HG02610 (cell line): ENCODE measurements around the gene ZFAND6.
A peak's percentile ranks its signal among the peaks of the same experiment; 100 is the strongest.
"Not testable (repeated sequence)": the region's sequence is repeated elsewhere in the genome, so short reads cannot be mapped to it uniquely, and the experiment has no call there.

Experiments used
- ATAC-seq: cut with Tn5 transposase; IDR thresholded peaks from one replicate; pipeline ENCODE4 v1.9.1; 2021; ENCODE audit warnings: mild to moderate bottlenecking, moderate library complexity; ENCODE audit not compliant: unreplicated experiment

ZFAND6 gene

DNA sequence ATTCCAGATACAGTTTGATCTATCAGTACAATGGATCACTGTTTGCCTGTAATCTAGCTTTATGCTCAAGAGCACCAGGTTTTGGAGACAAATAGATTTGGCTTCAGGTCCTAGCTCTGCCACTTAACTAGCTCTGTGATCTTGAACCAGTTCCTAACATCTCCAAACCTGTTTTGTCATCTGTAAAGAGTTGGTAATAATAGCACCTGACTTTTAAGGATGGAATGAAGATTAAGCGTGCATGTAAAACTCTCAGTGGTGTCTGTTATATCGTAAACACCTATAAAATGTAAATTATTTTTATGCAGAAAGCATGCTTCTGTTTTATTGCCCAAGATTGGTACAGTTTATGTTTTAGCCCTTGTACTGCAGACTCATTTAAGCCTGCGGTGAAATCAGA, 36.5 kb downstream of the ZFAND6 start:
- ATAC-seq: no peak

DNA sequence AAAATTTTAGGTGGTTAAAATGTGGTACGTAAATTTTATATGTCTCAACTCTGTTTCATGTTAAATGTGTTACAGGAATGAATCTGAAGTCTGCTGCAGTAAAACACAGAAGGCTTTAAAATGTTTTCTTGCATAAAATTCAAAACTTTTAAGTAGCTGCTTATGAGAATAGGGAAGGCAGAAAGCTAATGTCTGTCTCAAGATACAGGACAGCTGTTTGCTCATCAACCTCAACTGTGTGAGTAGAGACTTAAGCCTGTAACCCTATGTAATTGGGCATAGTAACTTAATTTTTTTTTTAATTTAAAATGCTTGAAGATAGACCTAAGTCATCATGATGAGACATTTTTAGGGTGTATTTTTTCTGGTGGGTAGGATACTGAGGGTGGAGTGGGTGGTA, 38.9 kb downstream of the ZFAND6 start:
- ATAC-seq: no peak

DNA sequence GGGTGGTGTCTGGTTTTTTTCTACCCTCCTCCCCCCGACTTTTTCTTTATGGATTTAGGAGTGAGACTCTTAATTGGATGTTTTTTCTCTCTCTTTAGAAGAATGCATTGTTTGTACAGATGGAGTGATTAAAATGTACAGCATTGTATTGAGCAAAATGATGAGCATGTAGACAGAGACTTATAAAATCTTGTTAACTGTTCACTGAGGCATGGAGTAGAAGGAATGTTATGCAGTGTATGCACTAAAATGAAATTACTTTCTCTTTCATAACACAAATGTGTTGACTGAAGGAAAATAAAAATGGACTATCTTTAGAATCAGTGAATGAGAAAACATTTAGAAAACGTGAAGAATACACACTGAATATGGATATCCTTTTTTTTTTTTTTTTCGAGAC, 39.8 kb downstream of the ZFAND6 start:
- peak; percentile 51 for ATAC-seq

DNA sequence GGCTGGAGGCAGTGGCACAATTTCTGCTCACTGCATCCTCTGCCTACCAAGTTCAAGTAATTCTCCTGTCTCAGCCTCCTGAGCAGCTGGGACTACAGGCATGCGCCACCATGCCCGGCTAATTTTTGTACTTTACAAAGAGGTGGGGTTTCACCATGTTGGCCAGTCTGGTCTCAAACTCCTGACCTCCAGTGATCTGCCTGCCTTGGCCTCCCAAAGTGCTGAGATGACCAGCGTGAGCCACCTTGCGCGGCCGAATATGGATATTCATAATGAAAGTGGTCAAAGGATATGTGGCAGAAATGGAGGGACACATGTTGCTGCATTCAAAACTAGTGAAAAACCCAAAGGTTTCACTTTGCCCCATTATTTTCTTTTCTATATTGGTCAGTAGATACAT, 40.2 kb downstream of the ZFAND6 start:
- peak; percentile 63 for ATAC-seq

DNA sequence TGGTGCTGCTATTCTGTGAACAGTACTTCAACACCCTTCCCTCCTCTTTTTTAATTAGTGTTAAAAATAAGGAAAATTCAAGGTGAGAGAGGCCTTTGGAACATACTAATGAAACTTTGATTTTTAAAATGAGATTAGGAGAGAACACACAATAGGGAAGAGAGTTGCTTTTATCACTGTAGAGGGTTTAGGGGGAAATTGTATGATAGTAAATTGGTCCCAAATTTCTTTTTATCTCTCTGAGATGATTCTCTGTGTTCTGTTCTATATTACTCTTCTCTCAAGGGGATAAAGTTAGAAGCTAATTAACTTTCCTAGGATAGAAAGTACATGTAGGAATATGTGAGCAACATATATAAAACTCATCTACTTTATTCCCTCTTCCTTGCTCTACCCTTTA, 40.8 kb downstream of the ZFAND6 start:
- ATAC-seq: no peak

DNA sequence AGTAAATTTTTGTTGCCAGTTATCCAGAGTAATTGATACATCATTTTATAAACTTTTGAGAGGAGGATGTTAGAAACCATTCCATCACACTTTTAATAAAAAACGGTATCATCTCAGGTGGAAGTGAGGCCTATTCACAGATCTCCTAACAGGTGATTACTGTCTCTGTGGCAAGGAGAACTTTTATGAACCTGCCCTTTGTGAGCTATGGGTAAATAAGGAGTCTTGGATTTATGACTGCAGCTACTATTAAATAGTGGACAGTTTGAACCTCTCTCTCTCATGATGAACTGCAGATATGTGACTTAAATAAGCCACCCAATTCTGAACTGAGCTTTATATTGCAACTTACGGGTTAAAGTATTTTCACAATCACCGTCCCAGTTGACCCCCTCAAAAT, 45.7 kb downstream of the ZFAND6 start:
- no peak for ATAC-seq

DNA sequence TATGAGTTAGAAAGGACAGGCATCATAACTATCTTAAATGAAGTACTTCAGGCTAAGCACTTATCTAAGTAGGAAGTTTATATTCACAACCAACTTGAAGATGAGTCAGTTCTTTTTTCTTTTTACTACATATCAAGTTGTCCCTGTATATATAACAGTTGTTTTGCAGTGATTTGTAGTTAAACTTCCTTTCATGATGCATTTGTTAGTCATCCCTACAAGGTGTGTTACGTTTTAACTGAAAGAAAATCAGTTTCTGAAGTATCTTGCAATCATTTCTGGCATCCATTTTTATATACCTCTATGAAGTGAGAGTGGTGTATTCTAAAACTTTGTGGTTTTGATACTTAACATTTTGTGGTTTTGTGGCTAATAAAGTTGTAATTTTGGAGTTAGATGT, 46.1 kb downstream of the ZFAND6 start:
- ATAC-seq: no peak

DNA sequence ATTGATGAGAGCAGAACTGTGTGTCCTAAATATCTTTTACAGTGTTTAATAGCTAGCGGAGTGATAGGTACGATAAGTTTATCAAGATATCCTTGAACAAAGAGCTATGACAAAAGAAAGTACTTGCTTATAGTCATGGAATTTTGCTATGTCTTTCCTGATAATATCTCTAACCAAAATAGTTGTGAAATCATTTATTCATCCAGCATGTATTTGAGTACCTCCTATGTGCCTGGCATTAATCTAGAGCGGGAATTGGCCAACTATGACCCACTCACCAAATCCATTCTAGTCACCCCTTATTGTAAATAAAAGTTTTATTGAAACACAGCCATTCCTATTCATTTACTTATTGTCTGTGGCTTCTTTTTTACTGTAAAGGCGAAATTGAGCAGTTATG, 46.6 kb downstream of the ZFAND6 start:
- ATAC-seq: no peak

DNA sequence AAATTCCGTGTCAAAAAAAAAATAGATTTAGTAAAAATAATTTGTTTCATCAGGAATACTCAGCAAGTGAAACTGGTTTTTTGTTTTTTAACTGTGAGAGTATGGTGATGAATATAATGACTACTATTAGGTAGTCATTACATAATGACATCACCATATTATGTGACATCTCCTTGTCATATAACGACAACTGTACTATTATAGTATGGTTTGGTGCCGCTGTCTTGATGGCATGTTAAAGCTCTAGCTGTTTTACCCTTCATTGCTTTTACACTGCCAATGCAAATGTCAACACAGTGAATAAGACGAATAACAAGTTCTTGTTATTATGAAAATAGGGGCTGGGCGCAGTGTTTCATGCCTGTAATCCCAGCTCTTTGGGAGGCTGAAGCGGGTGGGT, 47.7 kb downstream of the ZFAND6 start:
- ATAC-seq: no peak

DNA sequence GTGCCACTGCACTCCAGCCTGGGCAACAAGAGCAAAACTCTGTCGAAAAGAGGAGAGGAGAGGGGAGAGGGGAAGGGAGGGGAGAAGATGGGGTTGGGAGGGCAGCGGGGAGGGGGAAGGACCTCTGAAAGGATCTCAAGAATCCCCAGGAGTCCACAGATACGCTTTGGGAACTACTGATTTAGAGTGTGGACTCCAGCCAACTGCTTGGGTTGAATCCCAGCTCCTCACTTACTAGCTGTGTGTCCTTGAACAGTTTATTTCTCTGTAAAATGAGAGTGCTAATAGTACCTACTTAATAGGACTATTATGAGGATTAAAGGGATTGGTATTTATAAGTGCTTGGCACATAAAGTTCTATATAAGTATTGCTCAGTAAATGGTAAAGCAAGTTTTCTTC, 48.3 kb downstream of the ZFAND6 start:
- ATAC-seq: no peak

DNA sequence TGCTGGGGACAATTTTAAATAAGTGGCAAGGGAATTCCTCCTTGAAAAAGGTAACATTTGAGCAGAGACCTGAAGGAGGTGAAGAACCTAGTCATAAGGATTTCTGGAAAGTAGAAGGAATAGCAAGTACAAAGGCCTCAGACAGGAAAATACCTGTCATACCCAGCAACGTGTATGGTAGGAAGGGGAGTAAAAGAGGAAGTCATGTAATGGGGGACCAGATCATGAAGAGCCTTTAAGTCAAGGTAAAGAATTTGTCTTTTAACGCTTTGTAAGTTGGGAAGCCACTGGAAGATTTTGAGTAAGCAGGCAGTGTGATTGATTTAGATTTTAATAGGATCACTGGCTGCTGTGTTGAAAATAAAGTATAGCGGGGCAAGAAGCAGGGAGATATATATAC, 49.9 kb downstream of the ZFAND6 start:
- ATAC-seq: no peak

DNA sequence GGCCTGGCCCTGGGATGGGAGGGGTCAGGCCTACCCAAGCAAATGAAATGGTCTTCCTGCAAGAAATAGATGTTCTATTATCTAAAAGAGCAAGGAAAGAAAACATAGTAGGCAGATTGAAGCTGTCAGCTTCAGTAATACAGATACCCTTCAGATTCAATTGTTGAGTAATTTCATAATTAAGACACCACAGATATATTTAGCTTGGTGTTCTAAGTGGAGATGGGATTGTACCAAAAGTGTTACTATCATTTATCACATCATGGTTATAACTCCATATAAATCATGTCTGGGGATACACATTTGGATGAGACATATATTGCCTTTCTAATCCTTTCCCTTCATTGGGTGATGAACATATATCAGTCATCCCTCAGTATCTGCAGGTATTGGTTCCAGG, 51.4 kb downstream of the ZFAND6 start:
- no peak for ATAC-seq

DNA sequence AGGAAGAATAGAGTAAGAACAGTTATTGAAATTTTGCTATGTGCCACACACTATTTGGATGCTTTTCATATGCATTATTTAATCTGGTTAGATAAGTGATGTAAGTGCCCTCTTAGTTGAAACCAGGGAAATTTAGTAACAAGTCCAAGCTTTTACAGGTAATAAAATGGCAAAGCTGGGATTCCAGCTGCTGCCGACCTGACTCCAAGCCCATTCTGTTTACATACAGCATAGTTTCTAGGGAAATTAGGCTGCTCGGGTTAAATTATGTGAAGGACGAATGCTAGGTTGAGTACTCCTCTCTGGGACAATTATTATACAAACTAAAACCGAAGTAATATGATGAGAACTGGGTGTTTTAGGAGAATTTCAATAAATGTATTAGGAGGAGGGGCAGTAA, 54.6 kb downstream of the ZFAND6 start:
- ATAC-seq: no peak

DNA sequence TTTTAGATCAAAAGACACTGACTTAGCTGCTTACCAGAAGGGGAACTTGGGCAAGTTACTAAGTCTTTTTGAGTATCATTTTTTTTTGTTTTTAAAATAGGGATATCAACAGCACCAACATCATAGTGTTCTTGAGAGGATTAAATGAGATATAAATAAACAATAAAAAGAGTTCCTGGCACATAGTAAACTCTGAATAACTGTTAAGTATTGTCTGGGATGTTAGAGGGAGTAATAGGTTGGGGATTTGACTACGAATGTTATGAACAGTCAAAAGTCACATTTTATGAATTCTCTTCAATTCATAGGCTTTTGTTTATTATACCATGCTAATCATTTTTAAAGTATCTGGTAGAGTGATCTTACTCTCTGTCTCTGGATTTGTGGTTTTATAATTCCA, 55.5 kb downstream of the ZFAND6 start:
- no peak for ATAC-seq

DNA sequence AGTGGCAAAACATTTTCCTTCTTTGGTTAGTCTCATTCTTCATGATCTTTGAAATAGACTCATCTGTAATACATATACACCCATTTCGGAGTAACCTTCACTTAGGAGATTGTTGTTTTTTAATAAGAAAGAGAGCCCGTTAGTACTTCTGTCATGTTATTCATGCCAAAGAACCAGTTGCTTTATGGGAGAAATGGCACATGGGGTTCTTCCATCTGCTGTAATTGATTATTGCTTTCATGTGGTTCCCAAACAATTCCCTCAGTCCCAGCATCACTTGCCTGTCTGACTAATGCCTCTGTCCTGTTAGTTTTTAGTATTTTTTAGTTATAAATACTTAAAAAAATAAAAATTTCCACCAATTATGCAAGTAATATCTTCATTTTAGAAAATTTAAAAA, 59.5 kb downstream of the ZFAND6 start:
- no peak for ATAC-seq

DNA sequence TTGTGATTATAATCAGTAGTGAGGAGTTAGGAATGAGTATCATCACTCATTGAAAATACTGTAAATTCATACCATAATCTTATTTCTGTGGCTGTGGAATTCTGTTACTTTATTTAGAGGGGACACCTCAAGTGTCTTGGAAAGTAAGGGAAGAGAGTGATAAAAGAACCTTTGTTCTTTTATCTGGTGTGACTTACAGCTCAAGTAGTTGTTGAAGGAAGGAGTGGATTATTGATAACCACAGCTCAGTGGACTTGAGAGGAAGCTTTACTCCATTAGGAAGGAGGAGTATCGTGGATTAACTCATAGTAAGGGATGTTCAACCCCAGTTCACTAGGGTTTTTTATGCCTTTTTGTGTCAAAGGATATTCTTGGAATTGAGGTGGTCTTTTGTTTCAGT, 61.2 kb downstream of the ZFAND6 start:
- ATAC-seq: no peak

DNA sequence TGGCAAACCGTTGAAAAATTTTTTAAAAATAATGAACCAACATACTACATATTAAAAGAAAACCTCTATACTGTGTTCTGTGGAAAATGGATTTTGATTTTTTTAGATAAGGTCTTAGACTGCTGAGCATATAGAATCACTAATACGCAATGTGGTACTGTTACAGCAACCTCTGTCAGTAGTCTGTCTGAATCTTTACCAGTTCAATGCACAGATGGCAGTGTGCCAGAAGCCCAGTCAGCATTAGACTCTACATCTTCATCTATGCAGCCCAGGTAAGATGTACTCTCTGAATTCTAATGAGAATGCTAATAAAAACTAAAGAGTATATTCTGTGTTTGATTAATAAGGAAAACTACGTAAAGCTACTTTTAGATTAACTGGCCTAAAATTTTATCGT, 62.1 kb downstream of the ZFAND6 start:
- no peak for ATAC-seq

DNA sequence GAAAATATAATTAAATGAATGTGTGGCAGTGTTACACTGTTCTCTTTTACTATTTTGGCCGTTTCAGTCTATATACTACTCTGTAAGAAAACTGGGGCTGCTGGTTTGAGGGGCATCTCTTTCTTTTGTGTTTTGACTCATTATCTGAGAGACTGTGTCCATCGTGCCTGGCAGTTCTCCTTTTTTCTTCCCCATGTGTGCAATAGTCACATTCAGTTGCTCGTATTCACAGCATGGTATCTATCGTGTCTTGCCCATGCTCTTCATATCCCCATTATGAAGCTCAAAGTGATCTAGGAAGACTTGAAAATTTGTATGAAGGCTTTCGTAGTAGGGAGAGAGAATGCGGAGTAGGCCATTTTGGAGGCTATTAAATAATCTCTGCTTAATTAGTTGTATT, 63.6 kb downstream of the ZFAND6 start:
- ATAC-seq: no peak

DNA sequence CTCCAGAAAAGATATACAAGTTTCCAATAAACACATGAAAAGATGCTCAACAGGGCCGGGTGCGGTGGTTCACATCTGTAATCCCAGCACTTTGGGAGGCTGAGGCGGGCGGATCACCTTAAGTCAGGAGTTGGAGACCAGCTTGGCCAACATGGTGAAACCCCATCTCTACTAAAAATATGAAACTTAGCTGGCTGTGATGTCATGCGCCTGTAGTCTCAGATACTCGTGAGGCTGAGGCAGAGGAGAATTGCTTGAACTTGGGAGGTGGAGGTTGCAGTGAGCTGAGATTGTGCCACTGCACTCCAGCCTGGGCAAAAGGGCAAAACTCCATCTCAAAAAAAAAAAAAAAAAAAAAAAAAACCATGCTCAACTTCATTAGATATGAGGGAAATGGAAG, 67.8 kb downstream of the ZFAND6 start:
- ATAC-seq: not testable (repeated sequence)

DNA sequence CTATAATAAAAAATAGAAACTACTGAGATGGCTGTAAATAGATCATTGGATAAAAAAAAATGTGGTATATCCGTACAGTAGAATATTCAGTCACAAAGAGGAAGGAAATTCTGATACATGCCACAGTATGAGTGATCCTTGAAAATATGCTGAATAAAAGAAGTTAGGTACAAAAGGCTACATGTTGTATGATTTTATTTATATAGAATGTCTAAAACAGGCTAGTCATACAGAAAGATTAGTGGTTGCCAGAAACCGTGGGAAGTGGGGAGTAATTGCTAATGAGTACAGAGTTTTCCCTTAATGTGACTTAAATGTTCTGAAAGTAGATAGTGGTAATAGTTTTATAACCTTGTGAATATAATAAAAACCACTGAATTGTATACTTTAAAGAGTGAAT, 68.4 kb downstream of the ZFAND6 start:
- ATAC-seq: no peak

DNA sequence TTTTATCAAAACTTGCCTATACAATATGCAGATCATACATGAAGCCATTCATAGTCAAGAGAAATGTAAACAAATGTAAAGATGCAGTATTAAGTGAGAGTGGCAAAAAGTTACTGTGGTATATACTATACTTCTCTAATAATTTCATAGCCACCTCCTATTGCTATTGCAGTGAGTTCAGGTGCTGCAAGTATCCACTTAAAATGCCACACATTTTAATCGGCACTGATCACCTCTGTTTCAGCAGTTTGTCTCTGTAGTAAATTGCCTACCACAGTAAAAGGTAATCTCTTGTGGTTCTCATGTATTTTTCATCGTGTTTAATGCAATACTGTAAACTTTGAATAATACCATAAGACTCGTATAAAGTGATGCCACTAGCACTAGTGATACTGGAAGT, 72.9 kb downstream of the ZFAND6 start:
- no peak for ATAC-seq

DNA sequence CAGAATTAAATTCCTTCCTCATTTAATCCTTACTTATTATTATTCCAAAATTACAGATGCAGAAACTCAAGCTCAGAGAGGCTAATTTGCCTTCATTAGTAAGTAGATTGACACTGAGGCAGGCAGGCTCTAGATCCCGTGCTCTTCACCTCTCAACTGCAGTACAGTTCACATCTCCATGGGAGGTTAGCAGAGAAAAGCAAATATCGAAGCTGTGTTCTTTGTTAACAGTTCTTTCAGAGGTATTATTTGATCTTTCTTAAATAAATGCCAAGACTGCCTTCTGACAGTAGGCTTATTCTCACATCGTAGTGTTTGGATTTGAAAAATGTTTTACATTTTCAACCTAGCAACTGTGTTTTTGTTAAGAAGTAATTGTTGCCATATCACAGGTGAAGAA, 77.4 kb downstream of the ZFAND6 start:
- ATAC-seq: no peak

DNA sequence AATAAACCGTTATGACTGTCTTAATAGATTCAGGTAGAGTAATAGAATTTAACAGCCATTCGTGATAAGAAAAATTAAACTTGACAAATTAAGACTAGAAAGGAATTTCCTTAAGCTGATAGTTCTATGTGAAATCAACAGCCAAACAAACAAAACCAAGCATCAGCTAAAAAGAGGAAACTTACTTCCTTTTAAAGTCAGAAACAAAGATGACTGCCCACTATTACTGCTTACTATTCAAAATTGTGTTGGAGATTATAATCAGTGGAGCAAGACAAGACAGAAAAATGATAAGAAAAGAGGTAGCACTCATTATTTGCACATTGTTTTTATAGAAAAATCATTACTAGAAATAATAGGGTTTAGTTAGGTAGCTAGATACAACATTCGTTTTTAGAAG, 79.5 kb downstream of the ZFAND6 start:
- no peak for ATAC-seq

DNA sequence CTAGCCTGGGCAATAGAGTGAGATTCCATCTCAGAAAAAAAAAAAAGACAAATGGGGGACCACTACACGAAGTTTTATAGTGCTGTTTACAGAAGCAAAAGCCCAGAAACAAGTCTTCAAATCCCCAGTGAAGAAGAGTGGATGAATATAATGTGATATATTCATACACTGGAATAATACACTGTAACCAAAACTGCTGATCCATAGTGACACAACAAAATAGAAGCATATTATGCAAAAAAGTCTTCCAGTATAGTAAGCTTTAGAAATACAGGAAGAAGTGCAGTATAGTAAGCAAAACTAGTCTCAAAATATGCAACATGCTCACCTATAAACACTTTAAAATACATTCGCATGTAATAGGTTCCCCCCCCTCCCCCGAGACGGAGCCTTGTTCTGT, 81.4 kb downstream of the ZFAND6 start:
- no peak for ATAC-seq
